ENCODE measurements around the gene FES. TPM values are rescaled to one million over a fixed set of nuclear protein-coding genes. Genes with fewer than 3 reads are reported as not detected.
A peak's percentile ranks its signal among the peaks of the same experiment; 100 is the strongest.

The FES gene
- total RNA-seq, 1 experiment from 2014 or later = 6.7 TPM

- H3K4me3 Mint-ChIP-seq = no peak overlapping the region
- H3K79me2 ChIP-seq (ENCODE audit: insufficient read depth, low read length) = no peaks in the 10 kb centered on the region
- no peak overlapping the region for H3K9ac ChIP-seq (ENCODE audit: extremely low read depth, insufficient read length, low read length)
Observed at GRCh38 chr15:90875549-90875981, 8.7 kb upstream of the FES start.

More at GRCh38 chr15:90875549-90875981, 8.7 kb upstream of the FES start:
- DNase-seq = no peak
- Histone ChIP-seq H3K4me2 (ENCODE audit: insufficient read depth, insufficient read length, low read length) (no peak overlapping the region), H2AFZ (ENCODE audit: low read length) (no peak overlapping the region), H3K79me1 (ENCODE audit: insufficient read depth, low read depth, low read length, poor library complexity, severe bottlenecking) (peaks cover 2% of the 10 kb centered on the region), H3K27ac (ENCODE audit: insufficient read length, low read depth, low read length) (no peak overlapping the region), H4K5ac (ENCODE audit: insufficient read length, low read depth, low read length) (no peak overlapping the region), H3K27me3 (ENCODE audit: insufficient read depth, low read length) (no peaks in the 10 kb centered on the region), H3K18ac (ENCODE audit: insufficient read length, low read depth, low read length) (no peak overlapping the region), H2BK12ac (ENCODE audit: insufficient read length, low read depth, low read length) (no peak overlapping the region), H3K4ac (ENCODE audit: low read depth, low read length) (no peak overlapping the region), H2BK15ac (ENCODE audit: low read depth, low read length) (no peak overlapping the region; the same call in 1 of the 2 replicates), H3K14ac (ENCODE audit: insufficient read depth, low read length) (peak overlapping the region; percentile 10; the same call in 1 of the 2 replicates), H2AK5ac (ENCODE audit: insufficient read length, low read length) (no peak overlapping the region), H3K4me1 (ENCODE audit: insufficient read depth, low read length) (peaks cover 3% of the 10 kb centered on the region; the same call in 1 of the 2 replicates), H3K56ac (ENCODE audit: insufficient read length, low read depth, low read length) (no peak overlapping the region), H3T11ph (ENCODE audit: low read length) (no peak overlapping the region), H4K91ac (ENCODE audit: insufficient read length, low read depth, low read length) (no peak overlapping the region), H3K23me2 (ENCODE audit: insufficient read length, low read depth, low read length, poor library complexity, severe bottlenecking) (peaks cover 8% of the 10 kb centered on the region), H4K8ac (replicated peaks; ENCODE audit: insufficient read length, low read depth, low read length) (no peak overlapping the region), H2BK5ac (ENCODE audit: insufficient read length, low read length) (no peak overlapping the region), H4K20me1 (ENCODE audit: control insufficient read depth, insufficient read depth, insufficient read length) (no peaks in the 10 kb centered on the region), H3K9me3 (ENCODE audit: control insufficient read depth, low read depth, low read length) (no peaks in the 10 kb centered on the region), H2BK20ac (ENCODE audit: low read depth, low read length, poor library complexity, severe bottlenecking) (no peak overlapping the region), H2BK120ac (ENCODE audit: low read depth, low read length, poor library complexity, severe bottlenecking) (no peak overlapping the region), H3K23ac (ENCODE audit: insufficient read length, low read depth, low read length) (no peak overlapping the region)
- TF ChIP-seq, protein P1, sequence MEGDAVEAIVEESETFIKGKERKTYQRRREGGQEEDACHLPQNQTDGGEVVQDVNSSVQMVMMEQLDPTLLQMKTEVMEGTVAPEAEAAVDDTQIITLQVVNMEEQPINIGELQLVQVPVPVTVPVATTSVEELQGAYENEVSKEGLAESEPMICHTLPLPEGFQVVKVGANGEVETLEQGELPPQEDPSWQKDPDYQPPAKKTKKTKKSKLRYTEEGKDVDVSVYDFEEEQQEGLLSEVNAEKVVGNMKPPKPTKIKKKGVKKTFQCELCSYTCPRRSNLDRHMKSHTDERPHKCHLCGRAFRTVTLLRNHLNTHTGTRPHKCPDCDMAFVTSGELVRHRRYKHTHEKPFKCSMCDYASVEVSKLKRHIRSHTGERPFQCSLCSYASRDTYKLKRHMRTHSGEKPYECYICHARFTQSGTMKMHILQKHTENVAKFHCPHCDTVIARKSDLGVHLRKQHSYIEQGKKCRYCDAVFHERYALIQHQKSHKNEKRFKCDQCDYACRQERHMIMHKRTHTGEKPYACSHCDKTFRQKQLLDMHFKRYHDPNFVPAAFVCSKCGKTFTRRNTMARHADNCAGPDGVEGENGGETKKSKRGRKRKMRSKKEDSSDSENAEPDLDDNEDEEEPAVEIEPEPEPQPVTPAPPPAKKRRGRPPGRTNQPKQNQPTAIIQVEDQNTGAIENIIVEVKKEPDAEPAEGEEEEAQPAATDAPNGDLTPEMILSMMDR (conservative IDR thresholded peaks at IDR 0.05) = no peak
- Mint-ChIP-seq H3K27ac (peak overlapping the region in 1 of 3 experiments; percentile 53; a peak in 2 of 7 replicates), H3K27me3 (ENCODE audit: low read depth) (no peaks in the 10 kb centered on the region), H3K4me1 (peaks cover 26 to 32% of the 10 kb centered on the region in 2 experiments), H3K9me3 (peaks cover 0 to 2% of the 10 kb centered on the region in 2 experiments; a peak in 1 of 5 replicates), H3K36me3 (ENCODE audit: insufficient read depth in 1 of 3, low read depth in 3 of 3) (peaks cover 20 to 36% (median 33%) of the 10 kb centered on the region in 3 experiments; a peak in 6 of 7 replicates)
- no CpG with 5 or more reads among the region's 12 CpGs for WGBS (ENCODE audit: extremely low coverage, insufficient read length, low lambda C conversion rate)

Measured in H9 (cell line).